GM19240 (cell line): ENCODE data around the gene CCDC102B.
"Not testable (repeated sequence)": the region's sequence is repeated elsewhere in the genome, so short reads cannot be mapped to it uniquely, and the experiment has no call there.

Experiments
- DNase-seq: peaks from one replicate; pipeline ENCODE4 v3.0.0; 2011; ENCODE audit warnings: low spot score; ENCODE audit not compliant: insufficient read length

CCDC102B gene

DNA sequence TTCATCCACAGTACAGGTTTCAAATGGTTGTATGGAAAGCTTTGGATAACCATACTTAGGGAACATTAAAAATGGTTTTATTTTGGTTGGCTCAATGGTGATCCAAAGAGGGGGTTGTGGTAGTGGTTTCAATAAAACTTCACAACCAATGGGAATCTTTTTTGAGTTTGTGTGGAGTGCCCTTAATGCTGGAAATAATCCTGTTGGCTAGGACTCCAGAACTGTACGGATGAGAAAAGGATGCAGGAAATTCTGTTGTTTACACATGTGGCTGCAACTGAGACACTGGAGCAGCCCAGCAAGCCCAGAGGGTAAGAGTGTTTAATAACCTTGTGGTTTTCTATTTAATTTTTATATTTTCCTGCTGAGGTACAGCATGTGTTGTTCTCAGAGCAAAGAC, at the start of gene CCDC102B:
Gene CCDC102B, plus strand, starts transcription at position 210 of the 400 bp plus-strand sequence. CDS start 38,684 bp downstream, outside the sequence.
- DNase-seq, result no peak

- no peak for DNase-seq
These were observed 40.8 kb upstream of the CCDC102B start for GRCh38 chr18:68757126-68757525.

DNA sequence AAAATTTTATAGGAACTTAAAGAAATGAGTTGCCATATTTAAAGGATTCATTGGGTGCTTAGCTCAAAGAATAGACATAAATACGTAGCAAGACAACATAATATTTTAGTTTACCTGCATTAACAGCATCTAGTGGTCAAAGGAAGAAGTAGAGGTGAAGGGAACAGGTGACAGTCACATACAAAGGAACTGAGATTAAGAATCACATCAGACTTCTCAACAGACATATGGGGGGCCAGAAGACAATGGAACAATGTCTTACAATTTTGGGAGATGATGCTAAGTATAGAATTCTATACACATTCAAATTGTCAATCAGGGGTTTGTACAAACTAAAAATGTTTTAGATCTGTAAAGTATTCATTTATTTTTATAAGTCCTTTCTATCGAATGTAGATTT, 38.6 kb upstream of the CCDC102B start:
- no peak for DNase-seq

GRCh38 chr18:68763083-68763482, 34.8 kb upstream of the CCDC102B start:
- DNase-seq, result no peak

DNA sequence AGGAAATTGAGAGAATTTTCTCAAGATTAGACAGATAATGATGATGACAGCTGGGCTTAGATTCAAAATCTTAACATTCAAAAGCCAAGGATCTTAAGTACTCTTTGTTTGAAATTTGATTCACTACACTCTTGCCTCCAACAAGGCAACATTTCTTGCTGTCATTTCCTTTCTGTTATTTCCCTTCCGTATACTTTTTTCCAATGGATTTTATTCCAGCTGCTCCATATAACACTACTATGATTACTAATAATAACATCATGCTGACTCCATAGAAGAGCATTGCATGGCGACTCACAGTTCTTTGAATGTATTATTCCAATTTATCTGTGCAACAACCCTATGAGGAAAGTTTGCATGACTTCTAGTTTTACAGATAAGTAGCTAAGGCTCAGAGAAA, 33.9 kb upstream of the CCDC102B start:
- no peak for DNase-seq

DNA sequence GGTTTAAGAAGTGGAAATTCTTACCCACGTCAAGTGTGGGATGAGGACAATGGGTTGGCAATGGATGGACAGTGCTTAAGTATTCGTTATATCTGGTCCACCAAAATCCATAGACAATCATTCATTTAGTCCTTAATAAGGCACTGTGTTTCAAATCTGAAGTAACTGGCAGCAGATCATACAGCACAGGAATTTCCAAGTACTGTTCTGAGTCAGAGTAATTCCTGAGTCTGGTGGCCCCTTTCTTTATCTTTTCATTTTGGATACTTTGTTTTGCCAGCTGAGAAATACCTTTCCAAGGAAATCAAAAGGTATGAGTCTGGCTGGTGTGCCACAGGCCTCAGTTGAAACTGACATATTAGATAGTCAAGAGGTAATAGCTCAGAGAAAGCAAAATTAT, 31.4 kb upstream of the CCDC102B start:
- no peak for DNase-seq

- no peak for DNase-seq
These were observed 28.4 kb upstream of the CCDC102B start for GRCh38 chr18:68769461-68769860.

DNA sequence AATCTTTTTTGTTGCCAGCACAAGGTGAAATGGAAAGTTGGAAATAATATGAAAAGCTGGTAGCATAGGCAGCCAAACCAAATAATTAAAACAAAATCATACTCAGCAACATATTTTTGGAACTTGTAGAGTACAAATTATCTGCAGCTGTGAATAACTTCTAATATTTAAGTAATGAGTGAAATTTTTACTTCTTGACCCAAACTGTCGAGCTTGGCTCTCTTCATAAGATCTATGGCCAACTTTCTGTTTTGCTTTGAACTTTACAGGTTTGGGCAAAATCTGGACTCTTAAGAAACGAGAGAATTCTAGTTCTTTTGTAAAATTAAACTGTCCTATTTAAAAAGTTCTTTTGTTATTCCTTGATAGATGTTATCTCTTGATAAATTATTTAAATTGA, 25.6 kb upstream of the CCDC102B start:
- no peak for DNase-seq

GRCh38 chr18:68778280-68778886, 19.5 kb upstream of the CCDC102B start:
- no peak for DNase-seq

DNA sequence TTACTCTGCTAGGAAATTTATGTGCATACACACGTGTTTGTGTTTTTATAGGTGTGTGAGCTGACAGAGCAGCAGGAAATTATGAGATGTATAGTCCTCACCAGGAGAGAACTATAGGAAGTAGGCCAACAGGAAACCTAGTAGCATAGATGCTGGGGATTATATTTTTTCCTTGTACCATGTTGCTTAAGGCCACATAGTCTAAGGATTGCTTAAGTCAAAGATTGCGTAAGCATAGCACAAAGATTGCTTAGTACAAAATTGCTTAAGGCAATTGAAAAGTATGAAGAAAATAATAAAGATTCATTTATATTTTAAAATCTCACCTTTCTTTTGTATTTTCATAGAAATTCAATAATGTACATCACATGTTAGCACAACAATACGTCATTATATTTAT, 18.7 kb upstream of the CCDC102B start:
- no peak for DNase-seq

- DNase-seq, result no peak
These were observed 16.9 kb upstream of the CCDC102B start for GRCh38 chr18:68780802-68781635.

DNA sequence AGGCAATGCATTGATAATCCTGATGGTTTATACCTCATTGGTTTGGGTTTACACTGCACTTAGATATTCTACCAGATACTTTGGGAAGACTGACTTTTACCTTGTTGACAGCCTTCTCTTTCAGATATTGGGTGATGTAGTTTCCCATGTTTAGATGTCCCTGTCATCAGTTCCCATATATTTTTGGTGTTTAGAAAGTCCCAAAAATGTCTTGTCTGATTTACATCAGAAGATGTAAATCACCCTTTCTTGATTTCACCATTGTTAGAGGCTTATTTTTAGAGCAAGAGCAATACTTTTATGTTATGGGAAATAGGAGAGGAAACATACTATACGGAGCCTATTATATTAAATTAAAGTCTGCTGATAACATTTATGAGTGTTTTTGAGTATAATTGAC, 14.4 kb upstream of the CCDC102B start:
- no peak for DNase-seq

- no peak for DNase-seq
These were observed 13.8 kb upstream of the CCDC102B start for GRCh38 chr18:68784071-68784470.

GRCh38 chr18:68790290-68790689, 7.6 kb upstream of the CCDC102B start:
- DNase-seq, result not testable (repeated sequence)

GRCh38 chr18:68791801-68792200, 6.1 kb upstream of the CCDC102B start:
- no peak for DNase-seq

DNA sequence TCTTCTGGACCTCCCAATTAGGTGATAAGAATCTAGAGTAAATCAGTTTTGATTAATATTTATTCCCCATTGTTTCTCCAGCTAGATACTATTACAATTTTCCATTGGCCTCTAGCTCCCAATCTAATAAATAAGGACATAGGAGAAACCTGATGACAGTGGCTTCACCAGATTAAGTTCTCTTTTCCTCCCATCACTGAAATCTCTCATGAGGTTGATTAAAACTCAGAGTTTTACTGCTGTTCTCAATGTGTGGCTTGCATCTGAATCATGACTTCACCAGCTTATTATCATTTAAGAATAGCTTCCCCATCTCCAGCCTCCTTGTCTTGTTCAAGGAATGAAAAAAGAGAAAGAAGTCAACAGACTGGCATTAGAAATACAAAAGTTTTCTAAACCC, 3.9 kb upstream of the CCDC102B start:
- DNase-seq, result no peak

DNA sequence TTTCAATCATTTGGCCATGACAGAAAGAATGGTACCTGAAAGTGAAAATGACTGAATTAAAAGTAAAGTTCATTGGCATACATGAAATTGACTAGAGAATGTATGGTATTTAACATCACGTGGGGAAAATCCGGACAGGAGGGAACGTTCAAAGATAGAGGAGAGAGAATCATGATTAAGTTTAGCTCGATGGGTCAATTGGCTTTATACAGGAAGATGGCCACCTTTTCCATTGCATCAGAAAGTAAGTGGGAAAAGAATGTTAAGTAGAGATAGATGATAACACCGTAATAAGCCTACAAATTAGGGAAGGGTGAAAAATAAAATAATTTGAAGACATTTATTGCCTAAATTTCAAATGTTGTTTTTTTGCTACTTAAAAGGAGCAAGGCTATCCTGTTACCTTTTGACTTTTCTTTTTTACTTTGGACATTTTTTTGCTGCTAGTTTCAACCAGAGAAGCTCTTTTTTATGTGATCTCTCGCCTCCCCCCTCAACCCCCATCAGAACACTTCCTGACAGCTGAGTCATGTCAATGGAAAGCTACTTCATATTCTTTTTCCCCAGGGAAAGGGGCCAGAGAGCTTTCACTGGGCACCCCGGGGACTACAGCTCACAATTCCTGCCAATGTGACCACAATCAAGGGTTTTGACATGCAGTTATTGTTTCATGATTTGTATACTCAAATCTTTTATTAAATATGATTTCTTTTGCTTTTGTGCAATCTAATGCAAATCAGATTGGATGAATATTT, 767 bp upstream of the CCDC102B start:
- DNase-seq, result no peak

GRCh38 chr18:68800075-68800474, 2.2 kb downstream of the CCDC102B start:
- DNase-seq, result no peak

DNA sequence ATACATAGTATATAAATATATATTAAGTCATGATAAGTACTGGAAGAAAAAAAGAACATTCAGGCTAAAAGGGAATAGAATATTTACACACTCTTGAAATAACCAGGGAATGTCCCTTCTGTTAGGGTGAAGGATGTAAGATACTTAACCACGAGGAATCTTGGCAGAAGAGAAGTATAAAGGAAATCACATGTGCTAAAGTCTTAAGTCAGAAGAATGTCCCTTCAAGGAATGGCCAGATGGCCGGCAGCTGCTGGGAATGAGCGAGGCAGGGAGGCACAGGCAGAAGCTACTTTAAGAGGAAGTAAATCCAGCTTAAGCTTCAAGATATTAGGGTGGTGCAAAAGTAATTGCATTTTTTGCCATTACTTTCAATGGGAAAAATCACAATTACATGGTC, 5.5 kb downstream of the CCDC102B start:
- DNase-seq, result no peak

- DNase-seq, result no peak
These were observed 19.7 kb downstream of the CCDC102B start for GRCh38 chr18:68817584-68817983.

DNA sequence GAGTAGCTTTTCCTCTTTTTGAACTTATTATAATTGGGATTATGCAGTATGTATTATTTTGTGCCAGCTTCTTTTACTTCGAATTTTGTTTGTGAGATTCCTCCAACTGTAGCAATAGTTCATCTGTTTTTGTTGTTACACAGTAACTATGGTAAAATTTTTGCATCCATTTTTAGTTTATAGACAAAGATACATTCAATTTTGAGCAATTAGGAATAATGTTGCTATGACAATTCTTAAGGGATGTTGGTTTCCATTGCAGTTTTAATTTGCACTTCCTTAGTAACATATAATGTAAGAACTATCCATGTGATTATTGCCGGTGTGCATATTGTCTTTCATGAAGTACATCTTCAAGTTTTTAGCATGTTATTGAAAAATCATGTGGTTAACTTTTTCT, 20.7 kb downstream of the CCDC102B start:
- no peak for DNase-seq

DNA sequence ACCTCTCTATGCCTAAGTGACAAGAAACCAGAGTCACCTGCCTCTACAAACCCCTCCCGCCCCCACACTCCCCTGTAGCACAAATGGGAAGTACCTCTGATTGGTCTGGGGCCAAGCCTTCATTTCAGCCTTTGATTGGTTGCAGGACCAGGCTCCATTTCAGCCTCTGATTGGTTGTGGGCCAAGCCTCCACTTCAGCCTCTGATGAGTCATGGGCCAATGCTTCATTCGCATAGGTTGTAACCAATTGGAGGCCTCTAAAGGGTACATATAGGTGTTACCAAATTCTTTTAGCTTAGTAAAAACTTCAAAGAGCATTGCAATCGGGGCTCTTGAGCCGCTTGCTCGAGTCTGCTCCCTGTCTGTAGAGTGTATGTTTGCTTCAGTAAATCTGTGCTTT, 25.0 kb downstream of the CCDC102B start:
- DNase-seq, result no peak
